Ramos (cell line): ENCODE results near the gene GPR179.

Experiments
- in situ Hi-C: fragments of 300-500 bp; cut with MboI; formaldehyde crosslinking; loops from one replicate; pipeline ENCODE4 v1.14.3; 2022; ENCODE audit warnings: low sequenced_read_pairs; ENCODE audit not compliant: unreplicated experiment

Gene GPR179

GRCh38 chr17:38349097-38349730 lies 5.5 kb upstream of the GPR179 start:
- in situ Hi-C loops, result loop anchor here (5.0 to 10.0 kb wide), 2 partner anchors 63 to 126 kb away; no protein-coding TSS in a partner anchor

GRCh38 chr17:38345743-38346142 lies 2.0 kb upstream of the GPR179 start:
- in situ Hi-C loops, result loop anchor here (5.0 to 10.0 kb wide), 2 partner anchors 67 to 129 kb away; no protein-coding TSS in a partner anchor

GRCh38 chr17:38344420-38344745 lies 627 bp upstream of the GPR179 start:
- in situ Hi-C loops, result loop anchor here (10.0 kb wide), 1 partner anchor 130 kb away; no protein-coding TSS in a partner anchor

- in situ Hi-C loops, result loop anchor here (10.0 kb wide), 1 partner anchor 132 kb away; no protein-coding TSS in a partner anchor
These were observed 709 bp downstream of the GPR179 start for GRCh38 chr17:38342886-38343607.

- in situ Hi-C loops, result loop anchor here (10.0 kb wide), 1 partner anchor 134 kb away; no protein-coding TSS in a partner anchor
These were observed 2.6 kb downstream of the GPR179 start for GRCh38 chr17:38341035-38341721.

- in situ Hi-C loops, result loop anchor here (10.0 kb wide), 1 partner anchor 135 kb away; no protein-coding TSS in a partner anchor
These were observed 3.9 kb downstream of the GPR179 start for GRCh38 chr17:38339891-38340290.

GRCh38 chr17:38338535-38338934 lies 5.2 kb downstream of the GPR179 start:
- in situ Hi-C loops, result no loop called here

- in situ Hi-C loops, result no loop called here
These were observed 5.7 kb downstream of the GPR179 start for GRCh38 chr17:38338053-38338452.

GRCh38 chr17:38336838-38337237 lies 6.9 kb downstream of the GPR179 start:
- in situ Hi-C loops, result no loop called here

GRCh38 chr17:38334480-38335364 lies 9.0 kb downstream of the GPR179 start:
- in situ Hi-C loops, result no loop called here

GRCh38 chr17:38333635-38334295 lies 10.0 kb downstream of the GPR179 start:
- in situ Hi-C loops, result no loop called here

GRCh38 chr17:38332735-38333134 lies 11.0 kb downstream of the GPR179 start:
- in situ Hi-C loops, result no loop called here

- in situ Hi-C loops, result no loop called here
These were observed 12.8 kb downstream of the GPR179 start for GRCh38 chr17:38330941-38331411.

GRCh38 chr17:38329808-38330730 lies 13.7 kb downstream of the GPR179 start:
- in situ Hi-C loops, result no loop called here

- in situ Hi-C loops, result no loop called here
These were observed 14.5 kb downstream of the GPR179 start for GRCh38 chr17:38329284-38329683.

GRCh38 chr17:38328620-38329019 lies 15.1 kb downstream of the GPR179 start:
- in situ Hi-C loops, result no loop called here

- in situ Hi-C loops, result no loop called here
These were observed 15.8 kb downstream of the GPR179 start for GRCh38 chr17:38327936-38328335.

GRCh38 chr17:38326996-38327792 lies 16.6 kb downstream of the GPR179 start:
- in situ Hi-C loops, result no loop called here
